GM10248 (cell line): ENCODE results near the gene PCCB.

ENCODE experiments used
- CTCF ChIA-PET: fragments of 300-600 bp; sonication (Branson Sonifier 250); formaldehyde crosslinking; extraction: SDS; loops from one replicate; lab custom pipeline; 2021; ENCODE audit warnings: antibody characterized with exemption; lab: Yijun Ruan, JAX
- POLR2A ChIA-PET: fragments of 350-650 bp; sonication (Branson Sonifier 250); formaldehyde crosslinking; extraction: SDS; loops from one replicate; lab custom pipeline; 2020; ENCODE audit warnings: antibody characterized with exemption; lab: Yijun Ruan, JAX
- DNase-seq: peaks from one replicate; pipeline ENCODE4 v3.0.0; 2012; ENCODE audit errors: extremely low spot score
- TF ChIP-seq, protein P1 (sequence below): IDR thresholded peaks from 2 replicates; pipeline ENCODE4 v1.5.1; 2012; ENCODE audit warnings: mild to moderate bottlenecking, low read depth; ENCODE audit errors: extremely low read depth, missing control alignments, control extremely low read depth

Gene PCCB

GRCh38 chr3:136377508-136377907 is 127.4 kb downstream of the PCCB start:
- CTCF ChIA-PET = interaction anchor here (1.6 to 2.5 kb wide), 2 partner anchors 14 to 375 kb away, joined by 3 to 12 read pairs; partner anchors contain the start of gene STAG1
- POLR2A ChIA-PET = no interaction called here
- DNase-seq = no peak
- TF ChIP-seq, protein P1, sequence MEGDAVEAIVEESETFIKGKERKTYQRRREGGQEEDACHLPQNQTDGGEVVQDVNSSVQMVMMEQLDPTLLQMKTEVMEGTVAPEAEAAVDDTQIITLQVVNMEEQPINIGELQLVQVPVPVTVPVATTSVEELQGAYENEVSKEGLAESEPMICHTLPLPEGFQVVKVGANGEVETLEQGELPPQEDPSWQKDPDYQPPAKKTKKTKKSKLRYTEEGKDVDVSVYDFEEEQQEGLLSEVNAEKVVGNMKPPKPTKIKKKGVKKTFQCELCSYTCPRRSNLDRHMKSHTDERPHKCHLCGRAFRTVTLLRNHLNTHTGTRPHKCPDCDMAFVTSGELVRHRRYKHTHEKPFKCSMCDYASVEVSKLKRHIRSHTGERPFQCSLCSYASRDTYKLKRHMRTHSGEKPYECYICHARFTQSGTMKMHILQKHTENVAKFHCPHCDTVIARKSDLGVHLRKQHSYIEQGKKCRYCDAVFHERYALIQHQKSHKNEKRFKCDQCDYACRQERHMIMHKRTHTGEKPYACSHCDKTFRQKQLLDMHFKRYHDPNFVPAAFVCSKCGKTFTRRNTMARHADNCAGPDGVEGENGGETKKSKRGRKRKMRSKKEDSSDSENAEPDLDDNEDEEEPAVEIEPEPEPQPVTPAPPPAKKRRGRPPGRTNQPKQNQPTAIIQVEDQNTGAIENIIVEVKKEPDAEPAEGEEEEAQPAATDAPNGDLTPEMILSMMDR = no peak

GRCh38 chr3:136378011-136378410 is 127.9 kb downstream of the PCCB start:
- TF ChIP-seq, protein P1 = no peak
- DNase-seq = no peak
- CTCF ChIA-PET = interaction anchor here (2.5 kb wide), 1 partner anchor 14 kb away, joined by 12 read pairs; no protein-coding TSS in a partner anchor
- POLR2A ChIA-PET = no interaction called here
